ENCODE data around the gene ARHGAP5. TPM values are rescaled to one million over a fixed set of nuclear protein-coding genes. Genes with fewer than 3 reads are reported as not detected.

The ARHGAP5 gene
- total RNA-seq, 2 experiments from 2014 or later = 8.1 to 20.4 TPM

GRCh38 chr14:32109676-32110547, 32.8 kb downstream of the ARHGAP5 start:
- Histone ChIP-seq H4K20me1 (ENCODE audit: insufficient read depth, low read length) (no peaks in the 10 kb centered on the region), H3K9me2 (ENCODE audit: insufficient read depth, low read length) (no peaks in the 10 kb centered on the region), H3K36me3 (ENCODE audit: insufficient read depth, low read length) (no peaks in the 10 kb centered on the region), H2AFZ (ENCODE audit: low read length) (no peak overlapping the region), H3K27ac (ENCODE audit: low read depth, low read length, poor library complexity, severe bottlenecking) (no peak overlapping the region), H3K4me2 (ENCODE audit: low read length) (no peak overlapping the region), H3K79me2 (ENCODE audit: insufficient read depth, low read depth, low read length) (no peaks in the 10 kb centered on the region), H3K9me3 (ENCODE audit: low read length) (no peaks in the 10 kb centered on the region), H3K4me1 (ENCODE audit: insufficient read depth, low read length, poor library complexity, severe bottlenecking) (no peaks in the 10 kb centered on the region), H3K4me3 (ENCODE audit: low read depth, low read length, poor library complexity, severe bottlenecking) (no peak overlapping the region)
- intact Hi-C loops (cut with micrococcal nuclease; ENCODE audit: unreplicated experiment) = no loop called here
- ChIA-PET CTCF (ENCODE audit: unreplicated experiment) (no interaction called here), POLR2A (interaction anchor here (0.5 to 1.0 kb wide), 9 partner anchors 30 to 1486 kb away, joined by 3 to 6 read pairs (median 3); no protein-coding TSS in a partner anchor)
- BruUV-seq (replicated peaks) = no TSS peak
- no peak for DNase-seq (ENCODE audit: low spot score)
- TF ChIP-seq CTCF (conservative IDR thresholded peaks at IDR 0.05; ENCODE audit: low read length) (no peak), EZH2phosphoT487 (IDR thresholded peaks at IDR 0.05; ENCODE audit: borderline replicate concordance, low read depth, low read length) (no peak)

- no peak for DNase-seq (ENCODE audit: low spot score)
- Histone ChIP-seq H2AFZ (ENCODE audit: low read length) (no peak overlapping the region), H3K4me2 (ENCODE audit: low read length) (no peak overlapping the region), H3K4me3 (ENCODE audit: low read depth, low read length, poor library complexity, severe bottlenecking) (no peak overlapping the region), H3K9me2 (ENCODE audit: insufficient read depth, low read length) (no peaks in the 10 kb centered on the region), H3K79me2 (ENCODE audit: insufficient read depth, low read depth, low read length) (no peaks in the 10 kb centered on the region), H3K27ac (ENCODE audit: low read depth, low read length, poor library complexity, severe bottlenecking) (no peak overlapping the region), H4K20me1 (ENCODE audit: insufficient read depth, low read length) (no peaks in the 10 kb centered on the region), H3K9me3 (ENCODE audit: low read length) (no peaks in the 10 kb centered on the region), H3K4me1 (ENCODE audit: insufficient read depth, low read length, poor library complexity, severe bottlenecking) (no peaks in the 10 kb centered on the region), H3K36me3 (ENCODE audit: insufficient read depth, low read length) (no peaks in the 10 kb centered on the region)
- no peak for TF ChIP-seq EZH2phosphoT487 (IDR thresholded peaks at IDR 0.05; ENCODE audit: borderline replicate concordance, low read depth, low read length)
- no peak for TF ChIP-seq CTCF (conservative IDR thresholded peaks at IDR 0.05; ENCODE audit: low read length)
- ChIA-PET POLR2A (interaction anchor here (0.5 to 1.0 kb wide), 6 partner anchors 29 to 1487 kb away, joined by 3 to 6 read pairs (median 3); no protein-coding TSS in a partner anchor), CTCF (ENCODE audit: unreplicated experiment) (no interaction called here)
- intact Hi-C loops (cut with micrococcal nuclease; ENCODE audit: unreplicated experiment) = no loop called here
- BruUV-seq (replicated peaks) = no TSS peak
Measured at GRCh38 chr14:32110548-32110896, 33.4 kb downstream of the ARHGAP5 start.

GRCh38 chr14:32121536-32121935, 44.4 kb downstream of the ARHGAP5 start:
- H3K27ac ChIP-seq (ENCODE audit: low read depth, low read length, poor library complexity, severe bottlenecking) = no peak overlapping the region
- ChIA-PET CTCF (ENCODE audit: unreplicated experiment) (no interaction called here), POLR2A (no interaction called here)
- no peaks in the 10 kb centered on the region for H3K9me3 ChIP-seq (ENCODE audit: low read length)
- no peaks in the 10 kb centered on the region for H3K4me1 ChIP-seq (ENCODE audit: insufficient read depth, low read length, poor library complexity, severe bottlenecking)
- no peaks in the 10 kb centered on the region for H3K9me2 ChIP-seq (ENCODE audit: insufficient read depth, low read length)
- H3K79me2 ChIP-seq (ENCODE audit: insufficient read depth, low read depth, low read length) = no peaks in the 10 kb centered on the region
- H3K36me3 ChIP-seq (ENCODE audit: insufficient read depth, low read length) = no peaks in the 10 kb centered on the region
- H4K20me1 ChIP-seq (ENCODE audit: insufficient read depth, low read length) = no peaks in the 10 kb centered on the region
- intact Hi-C loops (cut with micrococcal nuclease; ENCODE audit: unreplicated experiment) = no loop called here
- H3K4me2 ChIP-seq (ENCODE audit: low read length) = no peak overlapping the region
- BruUV-seq (replicated peaks) = no TSS peak
- TF ChIP-seq EZH2phosphoT487 (IDR thresholded peaks at IDR 0.05; ENCODE audit: borderline replicate concordance, low read depth, low read length) (no peak), CTCF (conservative IDR thresholded peaks at IDR 0.05; ENCODE audit: low read length) (no peak)
- no peak overlapping the region for H3K4me3 ChIP-seq (ENCODE audit: low read depth, low read length, poor library complexity, severe bottlenecking)
- DNase-seq (ENCODE audit: low spot score) = no peak
- H2AFZ ChIP-seq (ENCODE audit: low read length) = no peak overlapping the region

All from OCI-LY7 (cell line).